Astrocyte (in vitro differentiated cells and primary cell): ENCODE results near the gene HOXD11.

Experiments used
- EZH2 ChIP-seq: IDR thresholded peaks from 2 replicates; pipeline ENCODE4 v1.6.1; 2012; ENCODE audit warnings: mild to moderate bottlenecking, low read length, inconsistent platforms; ENCODE audit not compliant: insufficient read depth
- TF ChIP-seq, protein P1 (sequence below): IDR thresholded peaks from 2 replicates; pipeline ENCODE4 v1.5.1; 2011; ENCODE audit warnings: low read depth, mild to moderate bottlenecking, inconsistent platforms, low read length, moderate library complexity; ENCODE audit not compliant: insufficient read depth

DNA sequence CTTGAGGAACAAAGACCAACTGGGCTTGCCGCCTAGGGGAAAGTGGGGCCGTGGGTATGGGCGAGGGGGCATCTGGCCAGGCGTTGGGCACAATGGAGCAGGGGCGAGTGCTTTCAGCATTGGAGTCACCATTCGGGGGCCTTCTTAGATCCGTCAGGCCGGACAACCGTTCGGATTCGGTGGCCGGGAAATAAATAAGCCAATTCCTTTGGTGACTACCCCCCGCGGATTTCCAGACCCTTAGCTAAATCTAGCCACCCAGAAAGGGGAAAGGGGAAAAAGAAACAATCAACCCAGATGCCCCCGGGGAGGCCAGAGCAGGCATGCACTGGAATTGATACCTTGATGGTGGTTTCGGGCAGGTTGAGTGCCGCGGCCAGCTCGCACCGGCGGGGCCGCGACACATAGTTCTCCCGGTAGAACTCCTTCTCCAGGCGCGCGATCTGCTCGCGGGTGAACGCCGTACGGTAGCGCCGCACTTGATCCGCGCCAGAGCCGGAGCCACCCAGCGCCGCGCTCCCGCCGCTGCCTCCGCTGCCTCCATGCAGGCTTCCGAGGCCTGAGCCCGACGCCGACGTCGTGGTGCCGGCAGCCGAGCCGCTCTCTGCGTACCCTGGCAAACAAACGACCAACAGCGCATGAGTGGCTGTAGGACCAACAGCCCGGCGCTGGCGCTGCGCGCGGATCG, 25.1 kb upstream of the HOXD11 start:
- TF ChIP-seq, protein P1, sequence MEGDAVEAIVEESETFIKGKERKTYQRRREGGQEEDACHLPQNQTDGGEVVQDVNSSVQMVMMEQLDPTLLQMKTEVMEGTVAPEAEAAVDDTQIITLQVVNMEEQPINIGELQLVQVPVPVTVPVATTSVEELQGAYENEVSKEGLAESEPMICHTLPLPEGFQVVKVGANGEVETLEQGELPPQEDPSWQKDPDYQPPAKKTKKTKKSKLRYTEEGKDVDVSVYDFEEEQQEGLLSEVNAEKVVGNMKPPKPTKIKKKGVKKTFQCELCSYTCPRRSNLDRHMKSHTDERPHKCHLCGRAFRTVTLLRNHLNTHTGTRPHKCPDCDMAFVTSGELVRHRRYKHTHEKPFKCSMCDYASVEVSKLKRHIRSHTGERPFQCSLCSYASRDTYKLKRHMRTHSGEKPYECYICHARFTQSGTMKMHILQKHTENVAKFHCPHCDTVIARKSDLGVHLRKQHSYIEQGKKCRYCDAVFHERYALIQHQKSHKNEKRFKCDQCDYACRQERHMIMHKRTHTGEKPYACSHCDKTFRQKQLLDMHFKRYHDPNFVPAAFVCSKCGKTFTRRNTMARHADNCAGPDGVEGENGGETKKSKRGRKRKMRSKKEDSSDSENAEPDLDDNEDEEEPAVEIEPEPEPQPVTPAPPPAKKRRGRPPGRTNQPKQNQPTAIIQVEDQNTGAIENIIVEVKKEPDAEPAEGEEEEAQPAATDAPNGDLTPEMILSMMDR = no peak
- peak; percentile 97 for TF ChIP-seq EZH2
